ENCODE data around the gene GTPBP10. TPM values are rescaled to one million over a fixed set of nuclear protein-coding genes. Genes with fewer than 3 reads are reported as not detected.
"Not testable (repeated sequence)": the region's sequence is repeated elsewhere in the genome, so short reads cannot be mapped to it uniquely, and the experiment has no call there.

GTPBP10 gene
- total RNA-seq, 1 experiment from 2014 or later, result 51.1 TPM

GRCh38 chr7:90326500-90326899 is 20.0 kb upstream of the GTPBP10 start:
- no TSS peak for BruUV-seq (replicated peaks)
- Mint-ChIP-seq H3K9me3 (ENCODE audit: unreplicated experiment) (no peaks in the 10 kb centered on the region), H3K4me1 (ENCODE audit: insufficient read depth, unreplicated experiment) (no peaks in the 10 kb centered on the region), H3K27me3 (ENCODE audit: insufficient read depth, unreplicated experiment) (peaks cover 45% of the 10 kb centered on the region), H3K4me3 (ENCODE audit: unreplicated experiment) (no peak overlapping the region), H3K36me3 (ENCODE audit: insufficient read depth, unreplicated experiment) (no peaks in the 10 kb centered on the region), H3K27ac (ENCODE audit: low read depth, unreplicated experiment) (no peak overlapping the region)
- POLR2A ChIA-PET, result no interaction called here
- CTCF ChIA-PET, result interaction anchor here (0.6 kb wide), 1 partner anchor 56 kb away, joined by 4 read pairs; no protein-coding TSS in a partner anchor
- no peak for DNase-seq (ENCODE audit: unreplicated experiment)
- TF ChIP-seq CTCF (IDR thresholded peaks at IDR 0.05; ENCODE audit: unreplicated experiment), result no peak
- intact Hi-C loops (cut with micrococcal nuclease), result no loop called here

- no peak for DNase-seq (ENCODE audit: unreplicated experiment)
- H3K27me3 Mint-ChIP-seq (ENCODE audit: insufficient read depth, unreplicated experiment), result peaks cover 26% of the 10 kb centered on the region
- ChIA-PET CTCF (no interaction called here), POLR2A (no interaction called here)
- H3K27ac Mint-ChIP-seq (ENCODE audit: low read depth, unreplicated experiment), result no peak overlapping the region
- H3K4me3 Mint-ChIP-seq (ENCODE audit: unreplicated experiment), result no peak overlapping the region
- no TSS peak for BruUV-seq (replicated peaks)
- no peaks in the 10 kb centered on the region for H3K9me3 Mint-ChIP-seq (ENCODE audit: unreplicated experiment)
- intact Hi-C loops (cut with micrococcal nuclease), result no loop called here
- no peaks in the 10 kb centered on the region for H3K4me1 Mint-ChIP-seq (ENCODE audit: insufficient read depth, unreplicated experiment)
- H3K36me3 Mint-ChIP-seq (ENCODE audit: insufficient read depth, unreplicated experiment), result no peaks in the 10 kb centered on the region
- no peak for TF ChIP-seq CTCF (IDR thresholded peaks at IDR 0.05; ENCODE audit: unreplicated experiment)
Measured at GRCh38 chr7:90334193-90334843, 12.2 kb upstream of the GTPBP10 start.

- BruUV-seq (replicated peaks), result not testable (repeated sequence)
Measured at GRCh38 chr7:90334926-90335325, 11.6 kb upstream of the GTPBP10 start.

GRCh38 chr7:90337106-90337505 is 9.4 kb upstream of the GTPBP10 start:
- DNase-seq (ENCODE audit: unreplicated experiment), result no peak
- no peak overlapping the region for H3K4me3 Mint-ChIP-seq (ENCODE audit: unreplicated experiment)
- intact Hi-C loops (cut with micrococcal nuclease), result no loop called here
- H3K36me3 Mint-ChIP-seq (ENCODE audit: insufficient read depth, unreplicated experiment), result no peaks in the 10 kb centered on the region
- H3K27me3 Mint-ChIP-seq (ENCODE audit: insufficient read depth, unreplicated experiment), result peaks cover 6% of the 10 kb centered on the region
- ChIA-PET POLR2A (no interaction called here), CTCF (interaction anchor here (0.5 to 2.1 kb wide), 2 partner anchors 9 to 21 kb away, joined by 3 to 15 read pairs; partner anchors contain the start of gene GTPBP10)
- H3K4me1 Mint-ChIP-seq (ENCODE audit: insufficient read depth, unreplicated experiment), result no peaks in the 10 kb centered on the region
- H3K9me3 Mint-ChIP-seq (ENCODE audit: unreplicated experiment), result no peaks in the 10 kb centered on the region
- no peak overlapping the region for H3K27ac Mint-ChIP-seq (ENCODE audit: low read depth, unreplicated experiment)
- BruUV-seq (replicated peaks), result no TSS peak
- TF ChIP-seq CTCF (IDR thresholded peaks at IDR 0.05; ENCODE audit: unreplicated experiment), result no peak

More at GRCh38 chr7:90334926-90335325, 11.6 kb upstream of the GTPBP10 start:
- H3K9me3 Mint-ChIP-seq (ENCODE audit: unreplicated experiment); DNase-seq (ENCODE audit: unreplicated experiment); H3K4me1 Mint-ChIP-seq (ENCODE audit: insufficient read depth, unreplicated experiment); H3K4me3 Mint-ChIP-seq (ENCODE audit: unreplicated experiment); H3K36me3 Mint-ChIP-seq (ENCODE audit: insufficient read depth, unreplicated experiment); POLR2A ChIA-PET; CTCF ChIA-PET; intact Hi-C loops (cut with micrococcal nuclease); H3K27ac Mint-ChIP-seq (ENCODE audit: low read depth, unreplicated experiment): not testable (repeated sequence)
- H3K27me3 Mint-ChIP-seq (ENCODE audit: insufficient read depth, unreplicated experiment), result peaks cover 26% of the 10 kb centered on the region
